OCI-LY1 (cell line): ENCODE data around the gene RPL19.

Experiments
- CTCF ChIP-seq: fragments of 200-600 bp; sonication (generic), shearing (Covaris generic); IDR thresholded peaks from 2 replicates; pipeline ENCODE4 v1.5.1; 2017; ENCODE audit warnings: mild to moderate bottlenecking, antibody characterized with exemption, low read length, moderate library complexity, mixed read lengths
- EZH2 ChIP-seq: fragments of 200-600 bp; sonication (generic), shearing (Covaris generic); IDR thresholded peaks from 2 replicates; pipeline ENCODE4 v1.8.0; 2017; ENCODE audit warnings: borderline replicate concordance, mixed run types, mild to moderate bottlenecking, antibody characterized with exemption, low read length, moderate library complexity, mixed read lengths

- TF ChIP-seq CTCF, result no peak
- TF ChIP-seq EZH2, result no peak
Observed at GRCh38 chr17:39204245-39204644, 4.2 kb downstream of the RPL19 start.
